Gastrocnemius medialis (tissue), 4 donors: ENCODE results near the gene CYSRT1.

Experiments
- CTCF ChIP-seq, 5 experiments: fragments of 450-650 bp in 3 of 5; fragments of 200-600 bp in 2 of 5; sonication (generic) in 2 of 5; IDR thresholded peaks in 4 of 5; conservative IDR thresholded peaks in 1 of 5; 1 replicate in 4 of 5; 2 replicates in 1 of 5; pipeline ENCODE4 v1.5.1; 2016 to 2019; ENCODE audit warnings: antibody characterized with exemption in 5 of 5, mild to moderate bottlenecking in 3 of 5, moderate library complexity in 3 of 5
- POLR2A ChIP-seq, 2 donors: fragments of 450-650 bp; IDR thresholded peaks; one replicate each; pipeline ENCODE4 v1.6.1; 2017; ENCODE audit warnings: antibody characterized with exemption in 2 of 2, mild to moderate bottlenecking in 2 of 2, moderate library complexity in 2 of 2

- no peak for TF ChIP-seq CTCF (IDR thresholded peaks at IDR 0.05 in 4 of 5, conservative IDR thresholded peaks at IDR 0.05 in 1 of 5)
- no peak for TF ChIP-seq POLR2A (IDR thresholded peaks at IDR 0.05)
These were observed 17.6 kb downstream of the CYSRT1 start for GRCh38 chr9:137242269-137243203.
